LNCaP clone FGC (cell line): ENCODE results near the gene OR51D1.

ENCODE experiments used
- DNase-seq: peaks from one replicate; pipeline ENCODE4 v3.0.0-alpha.2; 2011; ENCODE audit warnings: low read depth
- H3K4me3 ChIP-seq: 2 replicates; pipeline ENCODE4 v1.5.1; 2011; ENCODE audit warnings: mild to moderate bottlenecking, low read depth, low read length, control low read depth
- TF ChIP-seq, protein P1 (sequence below): IDR thresholded peaks from 2 replicates; pipeline ENCODE4 v1.5.1; 2012; ENCODE audit warnings: mild to moderate bottlenecking; ENCODE audit not compliant: control insufficient read depth, insufficient read depth; ENCODE audit errors: extremely low read depth

OR51D1 gene

DNA sequence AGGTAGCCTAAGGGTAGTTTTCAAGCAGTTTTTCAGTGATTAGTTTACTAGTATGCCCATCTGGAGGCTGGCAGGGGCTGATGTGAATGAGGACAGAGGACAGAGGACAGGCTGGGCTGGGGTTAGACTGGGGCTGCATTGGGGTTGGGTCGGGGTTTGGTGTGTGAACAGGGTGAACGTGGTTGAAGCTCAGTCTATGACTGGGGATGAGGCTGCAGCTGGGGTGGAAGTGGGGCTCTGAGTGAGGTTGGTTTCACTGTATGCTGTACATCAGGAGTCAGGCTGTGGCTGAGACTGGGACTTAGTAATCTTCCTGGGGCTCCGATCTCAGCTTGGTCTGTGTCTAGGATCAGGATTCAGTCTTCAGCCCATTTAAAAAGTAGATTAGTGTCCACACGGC lies 7.0 kb downstream of the OR51D1 start:
- TF ChIP-seq, protein P1, sequence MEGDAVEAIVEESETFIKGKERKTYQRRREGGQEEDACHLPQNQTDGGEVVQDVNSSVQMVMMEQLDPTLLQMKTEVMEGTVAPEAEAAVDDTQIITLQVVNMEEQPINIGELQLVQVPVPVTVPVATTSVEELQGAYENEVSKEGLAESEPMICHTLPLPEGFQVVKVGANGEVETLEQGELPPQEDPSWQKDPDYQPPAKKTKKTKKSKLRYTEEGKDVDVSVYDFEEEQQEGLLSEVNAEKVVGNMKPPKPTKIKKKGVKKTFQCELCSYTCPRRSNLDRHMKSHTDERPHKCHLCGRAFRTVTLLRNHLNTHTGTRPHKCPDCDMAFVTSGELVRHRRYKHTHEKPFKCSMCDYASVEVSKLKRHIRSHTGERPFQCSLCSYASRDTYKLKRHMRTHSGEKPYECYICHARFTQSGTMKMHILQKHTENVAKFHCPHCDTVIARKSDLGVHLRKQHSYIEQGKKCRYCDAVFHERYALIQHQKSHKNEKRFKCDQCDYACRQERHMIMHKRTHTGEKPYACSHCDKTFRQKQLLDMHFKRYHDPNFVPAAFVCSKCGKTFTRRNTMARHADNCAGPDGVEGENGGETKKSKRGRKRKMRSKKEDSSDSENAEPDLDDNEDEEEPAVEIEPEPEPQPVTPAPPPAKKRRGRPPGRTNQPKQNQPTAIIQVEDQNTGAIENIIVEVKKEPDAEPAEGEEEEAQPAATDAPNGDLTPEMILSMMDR: no peak
- no peak for DNase-seq
- peak overlapping the region; percentile 33 for H3K4me3 ChIP-seq

DNA sequence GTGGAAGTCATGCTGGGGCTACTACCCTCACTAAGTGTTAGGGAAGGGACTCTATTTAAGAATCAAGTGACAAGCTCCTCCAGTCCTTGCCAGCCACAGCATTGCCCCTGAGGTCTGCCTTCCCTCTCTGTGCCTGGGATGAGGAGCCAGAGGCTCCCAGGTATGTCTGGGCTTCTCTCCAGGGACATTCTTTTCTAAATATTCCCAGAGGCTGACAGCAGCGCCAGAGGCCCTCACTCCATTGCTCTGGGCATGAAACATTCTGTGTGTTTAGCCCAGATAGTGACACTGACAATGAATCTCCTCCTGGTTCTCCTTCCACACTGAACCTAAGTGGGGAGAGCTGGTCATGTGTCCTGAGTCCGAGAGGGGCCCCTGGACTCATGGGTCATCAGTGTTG lies 8.7 kb downstream of the OR51D1 start:
- TF ChIP-seq, protein P1: no peak
- no peak for DNase-seq
- H3K4me3 ChIP-seq: no peak overlapping the region

DNA sequence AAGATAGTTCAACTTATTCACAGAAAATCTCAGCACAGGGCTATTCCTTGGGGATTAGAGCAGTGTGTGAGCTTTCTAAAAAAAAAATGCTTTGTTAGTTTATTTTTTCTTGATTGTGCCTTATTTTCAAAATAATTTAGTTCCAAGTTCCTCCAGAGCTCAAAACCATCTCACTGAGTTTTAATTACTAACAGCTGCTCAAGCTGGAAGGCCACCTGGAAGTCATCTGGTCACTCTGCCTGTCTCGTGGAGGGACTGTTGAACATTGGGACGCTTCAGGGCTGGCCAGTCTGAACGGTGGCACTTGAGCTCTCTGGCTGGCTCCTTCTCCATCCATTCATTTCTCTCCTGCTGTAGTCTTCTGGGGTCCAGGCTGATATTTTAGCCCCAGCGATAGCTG lies 10.5 kb downstream of the OR51D1 start:
- TF ChIP-seq, protein P1: no peak
- no peak overlapping the region for H3K4me3 ChIP-seq

DNA sequence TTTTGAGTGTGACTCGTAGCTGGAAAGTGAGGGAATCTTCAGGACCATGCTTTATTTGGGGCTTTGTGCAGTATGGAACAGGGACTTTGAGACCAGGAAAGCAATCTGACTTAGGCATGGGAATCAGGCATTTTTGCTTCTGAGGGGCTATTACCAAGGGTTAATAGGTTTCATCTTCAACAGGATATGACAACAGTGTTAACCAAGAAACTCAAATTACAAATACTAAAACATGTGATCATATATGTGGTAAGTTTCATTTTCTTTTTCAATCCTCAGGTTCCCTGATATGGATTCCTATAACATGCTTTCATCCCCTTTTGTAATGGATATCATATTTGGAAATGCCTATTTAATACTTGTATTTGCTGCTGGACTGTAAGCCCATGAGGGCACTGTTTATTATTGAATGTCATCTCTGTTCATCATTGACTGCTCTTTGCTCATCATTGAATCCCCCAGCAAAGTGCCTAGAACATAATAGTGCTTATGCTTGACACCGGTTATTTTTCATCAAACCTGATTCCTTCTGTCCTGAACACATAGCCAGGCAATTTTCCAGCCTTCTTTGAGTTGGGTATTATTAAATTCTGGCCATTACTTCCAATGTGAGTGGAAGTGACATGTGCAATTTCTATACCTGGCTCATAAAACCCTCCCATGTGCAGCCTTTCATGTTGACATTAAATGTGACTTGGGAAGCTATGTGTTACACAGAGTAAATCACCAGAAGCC lies 17.5 kb downstream of the OR51D1 start:
- TF ChIP-seq, protein P1: no peak

More for the DNA sequence above, 10.5 kb downstream of the OR51D1 start:
- no peak for DNase-seq

DNA sequence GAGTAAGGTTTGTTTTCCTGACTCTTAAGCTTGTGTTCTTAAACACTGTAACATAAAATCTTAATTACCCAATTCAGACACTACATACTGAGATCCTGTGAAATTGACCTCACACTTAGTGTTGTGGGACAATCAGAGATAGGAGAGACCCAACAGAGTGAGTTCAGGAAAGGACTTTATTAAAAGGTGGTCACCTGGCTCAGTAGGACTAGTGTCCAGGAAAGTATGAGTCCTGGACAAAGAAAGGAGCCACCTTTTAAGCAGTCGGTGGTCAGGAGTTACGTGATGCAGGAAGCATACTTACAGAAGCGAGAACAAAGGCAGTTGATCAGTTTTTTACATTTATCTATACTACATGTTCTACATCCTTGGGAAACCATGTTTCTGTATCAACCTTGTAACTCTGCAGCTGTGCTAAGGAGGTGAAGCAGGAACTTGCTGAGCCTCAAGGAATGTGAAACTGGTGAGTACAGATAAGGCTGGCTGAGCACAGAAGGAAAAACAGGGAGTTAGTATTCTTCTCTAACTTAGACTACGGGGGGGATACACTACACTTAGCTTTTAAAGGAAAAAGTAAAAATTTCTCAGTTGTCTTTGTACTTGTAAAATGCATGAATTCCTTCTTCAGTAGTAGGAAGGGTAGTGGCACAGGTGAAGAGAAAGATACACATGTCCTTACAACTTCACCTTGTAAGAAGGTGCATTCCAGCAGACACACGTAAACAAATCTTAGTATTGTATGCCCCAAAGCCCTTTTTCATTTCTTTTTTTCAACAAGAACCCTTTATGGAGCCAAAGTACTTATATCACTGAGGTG lies 21.6 kb downstream of the OR51D1 start:
- no peak for DNase-seq
- TF ChIP-seq, protein P1: no peak
- H3K4me3 ChIP-seq: no peak overlapping the region

More for the DNA sequence above, 17.5 kb downstream of the OR51D1 start:
- no peak overlapping the region for H3K4me3 ChIP-seq
- no peak for DNase-seq

DNA sequence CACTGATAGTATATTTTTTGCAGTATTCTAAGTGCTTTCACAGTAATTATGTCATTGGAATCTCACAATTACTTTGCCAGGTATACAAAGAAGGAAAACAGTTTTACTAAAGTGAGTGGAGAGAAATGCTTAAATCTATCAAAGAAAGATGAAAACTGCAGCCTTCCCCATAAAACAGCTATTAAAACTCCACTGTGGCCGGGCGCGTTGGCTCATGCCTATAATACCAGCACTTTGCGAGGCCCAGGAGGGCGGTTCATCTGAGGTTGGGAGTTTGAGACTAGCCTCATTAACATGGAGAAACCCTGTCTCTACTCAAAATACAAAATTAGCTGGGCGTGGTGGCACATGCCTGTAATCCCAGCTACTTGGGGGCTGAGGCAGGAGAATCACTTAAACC lies 25.6 kb downstream of the OR51D1 start:
- no peak for DNase-seq
- TF ChIP-seq, protein P1: no peak
- H3K4me3 ChIP-seq: no peak overlapping the region
